ENCODE results near the gene TTC39C.
"Not testable (repeated sequence)": the region's sequence is repeated elsewhere in the genome, so short reads cannot be mapped to it uniquely, and the experiment has no call there.

Gene TTC39C

GRCh38 chr18:24140697-24141096 is 126.1 kb downstream of the TTC39C start:
- TF ChIP-seq, protein P1, sequence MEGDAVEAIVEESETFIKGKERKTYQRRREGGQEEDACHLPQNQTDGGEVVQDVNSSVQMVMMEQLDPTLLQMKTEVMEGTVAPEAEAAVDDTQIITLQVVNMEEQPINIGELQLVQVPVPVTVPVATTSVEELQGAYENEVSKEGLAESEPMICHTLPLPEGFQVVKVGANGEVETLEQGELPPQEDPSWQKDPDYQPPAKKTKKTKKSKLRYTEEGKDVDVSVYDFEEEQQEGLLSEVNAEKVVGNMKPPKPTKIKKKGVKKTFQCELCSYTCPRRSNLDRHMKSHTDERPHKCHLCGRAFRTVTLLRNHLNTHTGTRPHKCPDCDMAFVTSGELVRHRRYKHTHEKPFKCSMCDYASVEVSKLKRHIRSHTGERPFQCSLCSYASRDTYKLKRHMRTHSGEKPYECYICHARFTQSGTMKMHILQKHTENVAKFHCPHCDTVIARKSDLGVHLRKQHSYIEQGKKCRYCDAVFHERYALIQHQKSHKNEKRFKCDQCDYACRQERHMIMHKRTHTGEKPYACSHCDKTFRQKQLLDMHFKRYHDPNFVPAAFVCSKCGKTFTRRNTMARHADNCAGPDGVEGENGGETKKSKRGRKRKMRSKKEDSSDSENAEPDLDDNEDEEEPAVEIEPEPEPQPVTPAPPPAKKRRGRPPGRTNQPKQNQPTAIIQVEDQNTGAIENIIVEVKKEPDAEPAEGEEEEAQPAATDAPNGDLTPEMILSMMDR (IDR thresholded peaks at IDR 0.05; ENCODE audit: extremely low read depth, missing control alignments): no peak
- DNase-seq (ENCODE audit: low spot score): no peak

DNA sequence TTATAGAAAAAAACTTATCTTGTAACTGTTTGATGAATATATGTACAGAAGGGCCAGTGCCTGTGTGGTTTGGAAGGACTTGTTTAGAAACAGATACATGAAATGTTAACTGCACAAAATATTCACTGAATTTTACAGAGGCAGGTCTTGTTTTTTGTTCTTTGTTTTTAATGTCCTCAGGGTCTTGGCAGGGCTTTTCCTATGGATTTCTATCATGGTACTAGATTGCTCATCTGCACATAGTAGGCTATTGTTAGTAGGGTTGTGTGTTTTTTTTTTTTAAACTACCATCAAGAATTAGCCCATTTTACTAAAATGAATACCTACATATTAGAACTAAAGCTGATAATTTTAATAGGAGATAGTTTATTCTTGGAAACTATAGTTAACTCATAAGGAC is 127.8 kb downstream of the TTC39C start:
- no peak for DNase-seq (ENCODE audit: low spot score)

GRCh38 chr18:24149591-24149990 is 135.0 kb downstream of the TTC39C start:
- DNase-seq (ENCODE audit: low spot score): not testable (repeated sequence)

More for the DNA sequence above, 127.8 kb downstream of the TTC39C start:
- TF ChIP-seq, protein P1 (IDR thresholded peaks at IDR 0.05; ENCODE audit: extremely low read depth, missing control alignments): no peak

DNA sequence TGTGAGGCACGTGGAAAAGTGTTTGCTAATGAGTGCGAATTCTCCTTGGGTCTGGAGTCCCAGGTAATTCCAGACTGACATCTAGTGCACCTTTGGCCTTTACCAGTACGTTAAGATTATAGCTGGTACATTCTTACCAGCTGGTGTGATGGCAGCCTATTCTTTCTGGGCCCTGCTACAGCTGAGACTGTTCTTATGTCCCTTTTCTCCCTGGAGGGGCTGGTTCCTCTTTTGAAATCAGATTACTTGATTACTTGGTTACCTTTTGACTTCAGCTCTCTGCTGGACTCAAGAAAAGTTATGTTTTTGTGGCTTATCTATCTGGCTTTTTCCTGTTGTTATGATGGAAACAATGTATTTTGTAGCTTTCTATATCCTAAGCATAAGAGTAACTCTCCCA is 138.8 kb downstream of the TTC39C start:
- DNase-seq (ENCODE audit: low spot score): peak; percentile 41
- TF ChIP-seq, protein P1 (IDR thresholded peaks at IDR 0.05; ENCODE audit: extremely low read depth, missing control alignments): no peak

GRCh38 chr18:24157855-24158254 is 143.3 kb downstream of the TTC39C start:
- TF ChIP-seq, protein P1 (IDR thresholded peaks at IDR 0.05; ENCODE audit: extremely low read depth, missing control alignments): no peak
- no peak for DNase-seq (ENCODE audit: low spot score)

GRCh38 chr18:24160086-24160485 is 145.5 kb downstream of the TTC39C start:
- DNase-seq (ENCODE audit: low spot score): no peak

GRCh38 chr18:24161304-24161703 is 146.8 kb downstream of the TTC39C start:
- DNase-seq (ENCODE audit: low spot score): no peak
- TF ChIP-seq, protein P1 (IDR thresholded peaks at IDR 0.05; ENCODE audit: extremely low read depth, missing control alignments): no peak

More at GRCh38 chr18:24160086-24160485, 145.5 kb downstream of the TTC39C start:
- TF ChIP-seq, protein P1 (IDR thresholded peaks at IDR 0.05; ENCODE audit: extremely low read depth, missing control alignments): no peak

DNA sequence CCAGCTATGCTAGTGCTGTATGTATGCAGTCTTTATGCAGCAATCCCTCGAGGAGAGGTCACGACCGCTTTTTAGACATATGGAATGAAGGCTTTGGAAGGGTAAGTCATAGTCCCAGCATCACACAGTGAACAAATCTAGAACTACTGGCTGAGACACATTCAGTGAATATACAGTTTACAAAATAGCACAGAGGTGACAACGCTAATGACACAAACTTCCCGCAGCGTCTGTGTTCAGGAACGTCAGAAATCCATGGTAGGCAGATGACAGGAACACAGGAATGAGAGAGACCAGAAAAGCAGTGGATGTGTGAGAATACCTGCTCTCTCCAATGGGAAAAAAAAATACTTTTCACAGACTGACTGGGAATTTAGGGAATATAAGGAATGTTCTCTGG is 153.9 kb downstream of the TTC39C start:
- no peak for DNase-seq (ENCODE audit: low spot score)
- TF ChIP-seq, protein P1 (IDR thresholded peaks at IDR 0.05; ENCODE audit: extremely low read depth, missing control alignments): no peak
